ENCODE results near the gene HOXD12. TPM values are rescaled to one million over a fixed set of nuclear protein-coding genes. Genes with fewer than 3 reads are reported as not detected.

Gene HOXD12
- total RNA-seq, 1 donor from 2014 or later, result not detected

- no peak for TF ChIP-seq CTCF (conservative IDR thresholded peaks at IDR 0.05; ENCODE audit: low read depth, low read length)
- DNase-seq (ENCODE audit: low read depth), result no peak
- H3K4me3 ChIP-seq (ENCODE audit: low read depth, low read length), result no peak overlapping the region
Observed at GRCh38 chr2:176081837-176082524, 17.6 kb upstream of the HOXD12 start.

GRCh38 chr2:176082525-176082823, 17.1 kb upstream of the HOXD12 start:
- TF ChIP-seq CTCF (conservative IDR thresholded peaks at IDR 0.05; ENCODE audit: low read depth, low read length), result no peak
- DNase-seq (ENCODE audit: low read depth), result no peak
- no peak overlapping the region for H3K4me3 ChIP-seq (ENCODE audit: low read depth, low read length)

GRCh38 chr2:176082824-176083751, 16.5 kb upstream of the HOXD12 start:
- H3K4me3 ChIP-seq (ENCODE audit: low read depth, low read length), result no peak overlapping the region
- no peak for DNase-seq (ENCODE audit: low read depth)
- no peak for TF ChIP-seq CTCF (conservative IDR thresholded peaks at IDR 0.05; ENCODE audit: low read depth, low read length)

GRCh38 chr2:176083796-176084261, 15.8 kb upstream of the HOXD12 start, which contains the start of gene EVX2:
Gene EVX2, minus strand, starts transcription at chr2:176083962. Its CDS starts 186 bp downstream, at chr2:176083776.
- TF ChIP-seq CTCF (conservative IDR thresholded peaks at IDR 0.05; ENCODE audit: low read depth, low read length), result no peak
- no peak within 1 kb of the TSS for H3K4me3 ChIP-seq (ENCODE audit: low read depth, low read length)
- DNase-seq (ENCODE audit: low read depth), result no peak

- no peak for DNase-seq (ENCODE audit: low read depth)
- TF ChIP-seq CTCF (conservative IDR thresholded peaks at IDR 0.05; ENCODE audit: low read depth, low read length), result no peak
Observed at GRCh38 chr2:176084611-176085119, 14.9 kb upstream of the HOXD12 start.

GRCh38 chr2:176085120-176085788, 14.3 kb upstream of the HOXD12 start:
- H3K4me3 ChIP-seq (ENCODE audit: low read depth, low read length), result no peak overlapping the region
- DNase-seq (ENCODE audit: low read depth), result no peak
- TF ChIP-seq CTCF (conservative IDR thresholded peaks at IDR 0.05; ENCODE audit: low read depth, low read length), result no peak

More at GRCh38 chr2:176084611-176085119, 14.9 kb upstream of the HOXD12 start:
- no peak overlapping the region for H3K4me3 ChIP-seq (ENCODE audit: low read depth, low read length)
